Stimulated activated CD4-positive, alpha-beta T cell treated with anti-CD3 and anti-CD28 coated beads, TNF-alpha, amount 100 ng/mL, for 1 hour (primary cell): ENCODE measurements around the gene GSK3B.

Experiments
- DNase-seq, 3 donors: peaks; one replicate each; pipeline ENCODE4 v3.0.0-alpha.2; 2020; ENCODE audit warnings: low read depth in 3 of 3, low spot score in 1 of 3

Gene GSK3B

DNA sequence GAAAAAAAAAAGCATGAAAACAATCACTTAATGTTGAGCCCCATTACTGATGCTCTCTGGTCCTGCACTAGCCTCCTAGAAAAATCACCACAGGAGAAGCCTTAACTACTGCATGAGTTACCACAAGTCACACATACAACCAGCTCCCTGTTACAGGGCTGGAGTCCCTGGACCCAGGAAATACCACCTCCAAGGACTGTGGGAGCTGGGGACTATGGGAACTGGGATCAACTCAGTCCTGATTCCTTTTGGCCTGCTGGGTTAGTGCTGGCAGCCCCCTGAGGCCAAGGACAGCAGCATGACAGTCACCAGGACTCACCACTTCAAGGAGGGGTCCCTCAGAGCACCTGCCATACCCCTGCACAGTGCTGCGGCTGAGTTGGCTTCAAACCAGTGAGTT lies 311.8 kb downstream of the GSK3B start:
- no peak for DNase-seq

- DNase-seq = no peak
Measured at GRCh38 chr3:119781330-119782198, 312.7 kb downstream of the GSK3B start, which contains the start of gene NR1I2. Gene NR1I2 (plus strand): TSS chr3:119782101.

- no peak for DNase-seq
Measured at GRCh38 chr3:119779731-119780383, 314.4 kb downstream of the GSK3B start.

- DNase-seq = no peak
Measured at GRCh38 chr3:119778811-119779210, 315.4 kb downstream of the GSK3B start.

DNA sequence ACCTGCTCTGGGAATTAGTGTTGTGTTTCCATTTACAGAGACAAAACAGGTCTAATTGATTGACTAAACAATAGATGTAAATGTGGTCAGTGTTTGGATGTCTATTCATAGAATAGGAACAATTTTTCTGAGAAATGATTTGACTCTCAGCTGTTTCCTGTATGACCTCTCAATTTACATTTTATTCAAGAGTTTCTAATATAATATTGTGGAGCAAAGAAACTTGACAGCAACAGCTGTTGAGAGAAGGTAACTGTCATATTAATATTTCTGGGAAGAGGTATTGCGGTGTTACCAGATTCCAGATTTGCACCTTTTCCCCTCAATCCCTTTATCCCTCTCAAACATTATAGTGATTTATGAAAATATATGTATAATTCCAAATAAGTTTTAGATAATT lies 316.1 kb downstream of the GSK3B start:
- DNase-seq = no peak

DNA sequence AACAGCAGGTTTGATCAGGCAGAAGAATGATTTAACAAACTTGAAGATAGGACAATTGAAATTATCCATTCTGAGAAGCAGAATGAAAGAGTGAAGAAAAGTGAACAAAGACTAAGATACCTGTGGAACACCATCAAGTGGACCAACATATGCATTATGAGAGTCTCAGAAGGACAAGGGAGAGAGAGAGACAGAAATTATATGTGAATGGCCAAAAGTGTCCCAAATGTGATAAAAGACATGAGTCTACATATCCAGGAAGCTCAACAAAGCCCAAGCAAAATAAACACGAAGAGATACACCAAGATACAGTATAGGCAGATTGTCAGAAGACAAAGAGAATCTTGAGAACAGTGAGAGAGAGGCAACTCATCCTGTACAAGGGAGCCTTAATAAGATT lies 317.9 kb downstream of the GSK3B start:
- no peak for DNase-seq

GRCh38 chr3:119774444-119774843 lies 319.8 kb downstream of the GSK3B start:
- DNase-seq = no peak
